ENCODE data around the gene LRRN1. TPM values are rescaled to one million over a fixed set of nuclear protein-coding genes. Genes with fewer than 3 reads are reported as not detected.

The LRRN1 gene
- polyA plus RNA-seq, 3 donors = 0.08 TPM; not detected in 2

GRCh38 chr3:3765661-3766060 is 33.6 kb upstream of the LRRN1 start:
- H3K4me1 ChIP-seq (ENCODE audit: control insufficient read depth in 1 of 2, insufficient read depth in 2 of 2, low read length in 2 of 2) = no peaks in the 10 kb centered on the region
- H3K27ac ChIP-seq (ENCODE audit: low read depth in 1 of 2, low read length in 2 of 2) = no peak overlapping the region
- no peak overlapping the region for H3K9ac ChIP-seq (ENCODE audit: insufficient read depth, low read length, poor library complexity, severe bottlenecking)
- Mint-ChIP-seq H3K36me3 (no peaks in the 10 kb centered on the region), H3K4me3 (no peak overlapping the region), H3K27me3 (ENCODE audit: low read depth in 3 of 3) (peaks cover 0 to 2% (median 0%) of the 10 kb centered on the region in 3 donors), H3K27ac (no peak overlapping the region), H3K9me3 (peaks cover 0 to 7% (median 0%) of the 10 kb centered on the region in 7 donors), H3K4me1 (peaks cover 2% of the 10 kb centered on the region)
- no peak overlapping the region for H2AFZ ChIP-seq (ENCODE audit: insufficient read depth, low read depth, low read length, poor library complexity, severe bottlenecking)
- 81% methylated on average over 2 of the region's 4 CpGs for WGBS (ENCODE audit: insufficient coverage)
- H3K4me2 ChIP-seq (replicated peaks; ENCODE audit: extremely low read depth, low read length, poor library complexity, severe bottlenecking) = no peak overlapping the region
- no peaks in the 10 kb centered on the region for H3K79me2 ChIP-seq (ENCODE audit: insufficient read depth, low read length)
- no peaks in the 10 kb centered on the region for H3K36me3 ChIP-seq (replicated peaks in 1 of 2; ENCODE audit: control insufficient read depth in 1 of 2, insufficient read depth in 2 of 2, low read length in 2 of 2)
- H4K20me1 ChIP-seq (ENCODE audit: insufficient read depth, low read length) = no peaks in the 10 kb centered on the region
- intact Hi-C loops (cut with micrococcal nuclease) = no loop called here
- H3K4me3 ChIP-seq (replicated peaks in 1 of 3; ENCODE audit: low read depth in 2 of 3, low read length in 3 of 3) = no peak overlapping the region
- TF ChIP-seq, protein P1, sequence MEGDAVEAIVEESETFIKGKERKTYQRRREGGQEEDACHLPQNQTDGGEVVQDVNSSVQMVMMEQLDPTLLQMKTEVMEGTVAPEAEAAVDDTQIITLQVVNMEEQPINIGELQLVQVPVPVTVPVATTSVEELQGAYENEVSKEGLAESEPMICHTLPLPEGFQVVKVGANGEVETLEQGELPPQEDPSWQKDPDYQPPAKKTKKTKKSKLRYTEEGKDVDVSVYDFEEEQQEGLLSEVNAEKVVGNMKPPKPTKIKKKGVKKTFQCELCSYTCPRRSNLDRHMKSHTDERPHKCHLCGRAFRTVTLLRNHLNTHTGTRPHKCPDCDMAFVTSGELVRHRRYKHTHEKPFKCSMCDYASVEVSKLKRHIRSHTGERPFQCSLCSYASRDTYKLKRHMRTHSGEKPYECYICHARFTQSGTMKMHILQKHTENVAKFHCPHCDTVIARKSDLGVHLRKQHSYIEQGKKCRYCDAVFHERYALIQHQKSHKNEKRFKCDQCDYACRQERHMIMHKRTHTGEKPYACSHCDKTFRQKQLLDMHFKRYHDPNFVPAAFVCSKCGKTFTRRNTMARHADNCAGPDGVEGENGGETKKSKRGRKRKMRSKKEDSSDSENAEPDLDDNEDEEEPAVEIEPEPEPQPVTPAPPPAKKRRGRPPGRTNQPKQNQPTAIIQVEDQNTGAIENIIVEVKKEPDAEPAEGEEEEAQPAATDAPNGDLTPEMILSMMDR (IDR thresholded peaks at IDR 0.05) = no peak
- no peaks in the 10 kb centered on the region for H3K9me3 ChIP-seq (replicated peaks in 1 of 2; ENCODE audit: control insufficient read depth in 1 of 2, insufficient read depth in 1 of 2, low read length in 2 of 2)
- no peak for DNase-seq
- H3K27me3 ChIP-seq (ENCODE audit: control insufficient read depth in 2 of 2, insufficient read depth in 2 of 2, low read length in 2 of 2) = no peaks in the 10 kb centered on the region

GRCh38 chr3:3766140-3766539 is 33.1 kb upstream of the LRRN1 start:
- Histone ChIP-seq H3K9ac (ENCODE audit: insufficient read depth, low read length, poor library complexity, severe bottlenecking) (no peak overlapping the region), H3K27me3 (ENCODE audit: control insufficient read depth in 2 of 2, insufficient read depth in 2 of 2, low read length in 2 of 2) (no peaks in the 10 kb centered on the region), H2AFZ (ENCODE audit: insufficient read depth, low read depth, low read length, poor library complexity, severe bottlenecking) (no peak overlapping the region), H3K4me2 (replicated peaks; ENCODE audit: extremely low read depth, low read length, poor library complexity, severe bottlenecking) (no peak overlapping the region), H3K79me2 (ENCODE audit: insufficient read depth, low read length) (no peaks in the 10 kb centered on the region), H3K4me1 (ENCODE audit: control insufficient read depth in 1 of 2, insufficient read depth in 2 of 2, low read length in 2 of 2) (no peaks in the 10 kb centered on the region), H3K4me3 (replicated peaks in 1 of 3; ENCODE audit: low read depth in 2 of 3, low read length in 3 of 3) (no peak overlapping the region), H3K36me3 (replicated peaks in 1 of 2; ENCODE audit: control insufficient read depth in 1 of 2, insufficient read depth in 2 of 2, low read length in 2 of 2) (no peaks in the 10 kb centered on the region), H3K9me3 (replicated peaks in 1 of 2; ENCODE audit: control insufficient read depth in 1 of 2, insufficient read depth in 1 of 2, low read length in 2 of 2) (no peaks in the 10 kb centered on the region), H3K27ac (ENCODE audit: low read depth in 1 of 2, low read length in 2 of 2) (no peak overlapping the region), H4K20me1 (ENCODE audit: insufficient read depth, low read length) (no peaks in the 10 kb centered on the region)
- peaks cover 0 to 7% (median 0%) of the 10 kb centered on the region in 7 donors for H3K9me3 Mint-ChIP-seq
- no peak overlapping the region for H3K27ac Mint-ChIP-seq
- H3K4me3 Mint-ChIP-seq = no peak overlapping the region
- 100% methylated on average over 1 of the region's 1 CpG for WGBS (ENCODE audit: insufficient coverage)
- TF ChIP-seq, protein P1 (IDR thresholded peaks at IDR 0.05) = no peak
- DNase-seq = no peak
- H3K4me1 Mint-ChIP-seq = peaks cover 2% of the 10 kb centered on the region
- H3K36me3 Mint-ChIP-seq = no peaks in the 10 kb centered on the region
- intact Hi-C loops (cut with micrococcal nuclease) = no loop called here
- H3K27me3 Mint-ChIP-seq (ENCODE audit: low read depth in 3 of 3) = peaks cover 0 to 2% (median 0%) of the 10 kb centered on the region in 3 donors
